Mucosa of rectum (tissue), 2 donors: ENCODE results near the gene GALNT5.

Source experiments
- H3K27ac ChIP-seq, 2 donors: one replicate each; pipeline ENCODE4 v1.7.0; 2013; ENCODE audit warnings: inconsistent platforms in 2 of 2, low read depth in 2 of 2, low read length in 2 of 2
- H3K27me3 ChIP-seq, 2 donors: one replicate each; pipeline ENCODE4 v1.7.0; 2013; ENCODE audit warnings: low read length in 2 of 2; ENCODE audit not compliant: control insufficient read depth in 2 of 2, insufficient read depth in 2 of 2
- H3K36me3 ChIP-seq, 2 donors: one replicate each; pipeline ENCODE4 v1.7.0; 2013; ENCODE audit warnings: low read length in 2 of 2; ENCODE audit not compliant: control insufficient read depth in 2 of 2, insufficient read depth in 2 of 2
- H3K4me1 ChIP-seq, 2 donors: one replicate each; pipeline ENCODE4 v1.7.0; 2013; ENCODE audit warnings: low read length in 2 of 2, mild to moderate bottlenecking in 1 of 2; ENCODE audit not compliant: control insufficient read depth in 2 of 2, insufficient read depth in 2 of 2
- H3K4me3 ChIP-seq, 2 donors: one replicate each; pipeline ENCODE4 v1.7.0; 2013; ENCODE audit warnings: low read length in 2 of 2
- H3K9ac ChIP-seq, 2 donors: one replicate each; pipeline ENCODE4 v1.7.0; 2013; ENCODE audit warnings: low read length in 2 of 2, low read depth in 1 of 2, mild to moderate bottlenecking in 1 of 2
- H3K9me3 ChIP-seq, 2 donors: one replicate each; pipeline ENCODE4 v1.7.0; 2013; ENCODE audit warnings: low read length in 2 of 2; ENCODE audit not compliant: control insufficient read depth in 2 of 2
- donor health status: healthy.
- donor health status: Normal muscosa, but diverticular disease.

The GALNT5 gene

DNA sequence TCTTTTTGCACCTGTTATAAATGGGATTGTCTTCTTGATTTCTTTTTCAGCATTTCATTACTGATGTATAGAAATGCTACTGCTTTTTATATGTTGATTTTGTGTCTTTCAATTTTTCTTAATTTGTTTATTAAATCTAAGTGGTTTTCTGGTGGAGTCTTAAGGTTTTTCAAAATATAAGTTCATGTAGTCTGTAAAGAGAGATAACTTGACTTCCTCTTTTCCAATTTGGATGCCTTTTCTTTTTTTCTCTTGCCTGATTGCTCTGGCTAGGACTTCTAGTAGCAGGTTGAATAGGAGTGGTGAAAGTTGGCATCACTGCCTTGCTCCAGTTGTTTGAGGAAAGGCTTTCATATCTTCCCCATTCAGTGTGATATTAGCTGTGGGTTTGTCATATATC lies 28.6 kb upstream of the GALNT5 start:
- no peaks in the 10 kb centered on the region for H3K36me3 ChIP-seq
- H3K4me1 ChIP-seq = no peaks in the 10 kb centered on the region
- H3K27me3 ChIP-seq = no peaks in the 10 kb centered on the region
- H3K9ac ChIP-seq = no peak overlapping the region
- no peak overlapping the region for H3K27ac ChIP-seq
- H3K9me3 ChIP-seq = no peaks in the 10 kb centered on the region
- H3K4me3 ChIP-seq = no peak overlapping the region

DNA sequence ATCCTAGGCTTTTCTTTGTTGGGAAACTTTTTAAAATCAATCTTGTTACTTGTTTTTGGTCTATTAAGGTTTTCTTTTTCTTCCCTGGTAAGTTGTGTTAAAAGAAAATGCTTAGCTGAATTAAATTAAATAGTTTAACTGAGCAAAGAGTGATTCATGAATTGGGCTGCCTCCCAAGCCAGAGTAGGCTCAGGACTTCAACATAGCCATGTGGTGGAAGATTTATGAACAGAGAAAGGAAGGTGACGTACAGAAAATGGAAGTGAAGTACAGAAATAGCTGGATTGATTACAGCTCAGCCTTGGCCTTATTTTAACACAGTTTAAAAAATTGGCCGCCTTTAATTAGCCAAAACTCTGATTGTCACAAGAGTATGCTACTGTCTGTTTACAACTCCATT lies 27.9 kb upstream of the GALNT5 start:
- Histone ChIP-seq H3K4me1 (no peaks in the 10 kb centered on the region), H3K27me3 (no peaks in the 10 kb centered on the region), H3K9ac (no peak overlapping the region), H3K27ac (no peak overlapping the region), H3K36me3 (no peaks in the 10 kb centered on the region), H3K9me3 (no peaks in the 10 kb centered on the region), H3K4me3 (no peak overlapping the region)

DNA sequence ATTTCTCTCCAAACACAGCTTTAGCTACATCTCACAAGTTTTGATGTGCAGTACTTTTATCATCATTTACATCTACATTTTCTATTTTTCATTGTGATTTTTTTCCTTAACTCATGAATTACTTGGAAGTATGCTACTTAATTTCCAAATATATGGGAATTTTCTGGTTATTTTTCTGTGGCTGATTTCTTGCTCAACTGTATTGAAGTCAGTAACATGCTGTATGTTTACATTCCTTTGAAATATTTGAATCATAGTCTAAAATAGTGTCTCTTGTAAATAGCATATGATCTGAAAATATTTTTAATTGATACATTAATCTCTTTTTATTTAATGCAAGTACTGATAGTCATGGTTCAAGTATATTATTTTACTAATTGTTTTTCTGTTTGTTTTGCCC lies 26.0 kb upstream of the GALNT5 start:
- Histone ChIP-seq H3K9ac (no peak overlapping the region), H3K27me3 (no peaks in the 10 kb centered on the region), H3K4me3 (no peak overlapping the region), H3K36me3 (no peaks in the 10 kb centered on the region), H3K4me1 (no peaks in the 10 kb centered on the region), H3K27ac (no peak overlapping the region), H3K9me3 (no peaks in the 10 kb centered on the region)

DNA sequence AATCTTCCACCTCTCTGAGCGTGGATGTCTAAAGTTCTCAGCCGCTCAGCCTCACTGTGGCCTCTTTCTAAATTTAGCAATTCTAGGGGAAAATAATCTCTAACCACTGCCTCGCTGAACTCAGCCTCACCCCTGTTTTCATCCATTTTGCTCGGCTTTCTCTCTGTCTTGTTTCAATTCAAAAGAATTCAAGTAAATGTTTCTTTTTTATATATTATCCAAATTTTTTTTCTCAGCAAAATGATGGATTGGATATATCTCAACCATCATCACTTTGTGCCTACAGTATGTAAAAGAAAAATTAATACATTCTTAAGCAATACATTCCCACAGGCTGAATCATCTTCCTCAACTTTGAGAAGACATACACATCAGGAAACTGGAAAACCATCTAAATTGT lies 24.0 kb upstream of the GALNT5 start:
- H3K9ac ChIP-seq = no peak overlapping the region
- H3K36me3 ChIP-seq = no peaks in the 10 kb centered on the region
- H3K27me3 ChIP-seq = no peaks in the 10 kb centered on the region
- H3K4me1 ChIP-seq = no peaks in the 10 kb centered on the region
- no peak overlapping the region for H3K4me3 ChIP-seq
- H3K27ac ChIP-seq = no peak overlapping the region
- H3K9me3 ChIP-seq = no peaks in the 10 kb centered on the region

DNA sequence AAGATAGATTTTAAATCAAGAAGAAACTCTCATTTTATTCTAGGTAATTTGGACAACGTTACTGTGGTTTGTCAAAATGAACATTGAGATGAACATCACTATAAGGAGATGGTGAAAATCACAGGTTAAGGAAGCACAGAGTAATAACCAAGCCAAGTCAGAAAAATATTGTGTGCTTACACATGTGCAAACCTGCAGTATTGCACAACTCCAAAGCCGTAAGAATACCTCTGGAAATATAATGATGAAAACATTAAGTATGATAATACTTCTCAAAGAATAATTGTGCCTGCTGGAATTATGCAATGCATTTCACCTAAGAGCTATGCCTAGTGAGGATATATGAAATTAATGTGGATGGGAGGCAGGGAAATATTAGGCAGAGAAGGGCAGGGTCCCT lies 21.1 kb upstream of the GALNT5 start:
- Histone ChIP-seq H3K9me3 (no peaks in the 10 kb centered on the region), H3K4me3 (no peak overlapping the region), H3K9ac (no peak overlapping the region), H3K36me3 (no peaks in the 10 kb centered on the region), H3K27ac (no peak overlapping the region), H3K27me3 (no peaks in the 10 kb centered on the region), H3K4me1 (no peaks in the 10 kb centered on the region)

DNA sequence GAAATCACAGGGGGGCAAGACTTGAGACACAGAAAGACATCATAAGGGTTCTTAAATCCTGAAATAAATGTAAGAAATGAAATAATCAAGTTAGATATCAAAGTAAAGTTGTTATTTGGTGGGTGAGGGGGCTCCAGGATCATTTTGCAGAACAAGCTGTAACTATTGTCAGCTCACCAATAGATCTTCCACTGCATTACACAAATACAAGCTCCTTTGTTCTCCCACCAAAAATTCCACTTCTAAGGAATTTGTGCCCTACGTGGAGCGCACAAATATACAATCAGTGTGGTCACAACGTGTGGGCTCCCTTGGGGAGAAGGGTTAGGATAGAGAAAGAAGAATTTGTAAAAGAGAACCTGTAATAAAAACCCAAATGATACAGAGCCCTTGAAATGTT lies 19.2 kb upstream of the GALNT5 start:
- H3K9ac ChIP-seq = no peak overlapping the region
- H3K9me3 ChIP-seq = no peaks in the 10 kb centered on the region
- no peaks in the 10 kb centered on the region for H3K36me3 ChIP-seq
- H3K27me3 ChIP-seq = no peaks in the 10 kb centered on the region
- no peaks in the 10 kb centered on the region for H3K4me1 ChIP-seq
- no peak overlapping the region for H3K27ac ChIP-seq
- no peak overlapping the region for H3K4me3 ChIP-seq

DNA sequence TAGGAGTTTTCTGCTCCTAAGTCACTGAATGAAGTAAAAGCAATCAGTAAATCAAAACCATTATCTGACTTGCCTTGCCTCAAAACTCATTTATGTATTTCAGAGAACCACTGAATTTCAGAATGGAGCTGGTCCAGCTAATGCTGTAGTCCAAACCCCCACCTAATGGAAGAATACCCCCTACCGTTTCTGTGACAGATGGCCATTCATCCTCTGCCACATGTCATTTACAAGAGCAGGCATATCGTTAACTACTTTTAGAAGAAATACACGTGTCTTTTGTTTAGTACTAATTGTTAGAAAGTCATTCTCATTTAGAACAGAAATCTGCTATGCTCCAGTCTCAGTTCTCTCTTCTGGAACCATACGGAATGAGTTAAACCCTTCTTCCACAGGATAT lies 12.8 kb upstream of the GALNT5 start:
- Histone ChIP-seq H3K27ac (no peak overlapping the region), H3K4me3 (no peak overlapping the region), H3K9me3 (no peaks in the 10 kb centered on the region), H3K36me3 (no peaks in the 10 kb centered on the region), H3K27me3 (no peaks in the 10 kb centered on the region), H3K9ac (no peak overlapping the region), H3K4me1 (no peaks in the 10 kb centered on the region)

DNA sequence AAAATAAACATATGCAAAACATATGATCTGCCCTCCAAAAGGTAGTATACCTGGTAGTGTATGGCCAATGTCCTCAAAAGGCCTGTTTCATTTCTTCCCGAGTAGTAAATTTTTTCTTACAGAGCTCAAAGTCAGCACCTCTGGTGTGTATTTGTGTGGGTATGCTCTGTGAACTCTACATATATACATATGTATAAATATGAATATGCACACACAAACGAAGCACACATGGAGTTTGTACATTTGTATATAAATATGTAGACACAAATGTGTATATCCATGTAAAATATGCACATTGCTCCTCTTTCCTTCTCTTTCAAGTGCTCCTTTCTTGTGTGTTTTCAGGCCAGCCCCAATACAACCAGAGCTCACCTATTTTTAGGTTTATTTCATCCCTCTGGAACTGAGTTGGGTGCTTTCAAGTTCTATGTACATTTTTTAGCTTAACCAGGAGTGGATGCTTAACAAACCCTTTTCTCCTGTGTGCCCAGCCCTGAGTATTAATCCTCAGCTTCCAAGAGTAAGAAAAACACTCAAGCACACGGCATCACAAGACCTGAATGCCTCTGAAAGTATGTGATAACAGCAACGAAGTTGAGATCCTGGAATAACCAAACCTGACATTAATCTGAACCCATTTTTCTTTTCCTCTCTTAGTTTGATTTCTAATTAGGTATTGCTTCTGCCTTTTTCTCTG lies 12.2 kb upstream of the GALNT5 start:
- Histone ChIP-seq H3K36me3 (no peaks in the 10 kb centered on the region), H3K4me1 (no peaks in the 10 kb centered on the region), H3K27ac (no peak overlapping the region), H3K9ac (no peak overlapping the region), H3K27me3 (no peaks in the 10 kb centered on the region), H3K4me3 (no peak overlapping the region), H3K9me3 (no peaks in the 10 kb centered on the region)

DNA sequence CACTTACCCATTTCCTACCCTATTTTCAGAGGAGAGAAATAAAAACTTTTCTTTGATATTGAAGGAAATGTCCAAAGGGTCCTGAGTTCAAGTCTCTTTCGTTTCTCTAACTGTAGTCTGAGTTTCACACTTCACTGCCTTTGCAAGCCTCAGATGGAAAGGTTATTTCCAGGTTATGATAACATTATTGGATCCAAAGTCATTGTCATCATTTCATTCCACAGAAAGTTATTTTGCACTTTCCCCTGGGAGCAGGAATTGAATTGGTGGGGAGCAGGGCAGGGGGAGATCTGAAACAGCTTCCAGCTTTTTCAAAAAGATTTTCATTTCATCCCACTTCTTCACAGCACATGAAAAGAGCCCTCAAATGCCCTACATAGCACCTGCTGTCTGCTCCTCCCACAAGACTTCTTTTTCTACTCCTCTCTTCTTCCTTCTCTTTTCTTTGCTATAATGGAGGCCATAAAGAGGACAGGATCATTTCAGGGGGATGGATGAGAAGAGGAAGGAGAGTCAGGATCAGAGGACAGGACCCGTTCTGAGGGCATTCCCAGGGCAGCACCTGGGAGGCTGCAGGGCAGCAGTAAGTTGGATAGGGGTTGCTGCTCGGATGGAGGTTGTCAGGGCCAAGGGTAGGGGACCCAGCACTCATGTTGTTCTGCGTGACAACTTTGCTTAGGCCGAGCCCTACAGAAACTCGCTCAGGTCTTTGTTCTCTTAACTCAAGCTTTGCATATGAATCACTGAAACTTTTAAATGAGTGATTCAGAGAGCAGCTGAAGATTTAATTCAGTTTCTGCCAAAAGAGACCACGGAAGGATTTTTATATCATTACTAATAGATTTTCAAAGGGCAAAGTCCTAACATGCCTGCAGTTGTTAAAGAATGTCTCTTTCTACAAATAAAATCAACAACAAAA lies 11.4 kb upstream of the GALNT5 start:
- no peaks in the 10 kb centered on the region for H3K27me3 ChIP-seq
- no peaks in the 10 kb centered on the region for H3K9me3 ChIP-seq
- H3K9ac ChIP-seq = no peak overlapping the region
- no peak overlapping the region for H3K4me3 ChIP-seq
- no peaks in the 10 kb centered on the region for H3K36me3 ChIP-seq
- no peaks in the 10 kb centered on the region for H3K4me1 ChIP-seq
- no peak overlapping the region for H3K27ac ChIP-seq

DNA sequence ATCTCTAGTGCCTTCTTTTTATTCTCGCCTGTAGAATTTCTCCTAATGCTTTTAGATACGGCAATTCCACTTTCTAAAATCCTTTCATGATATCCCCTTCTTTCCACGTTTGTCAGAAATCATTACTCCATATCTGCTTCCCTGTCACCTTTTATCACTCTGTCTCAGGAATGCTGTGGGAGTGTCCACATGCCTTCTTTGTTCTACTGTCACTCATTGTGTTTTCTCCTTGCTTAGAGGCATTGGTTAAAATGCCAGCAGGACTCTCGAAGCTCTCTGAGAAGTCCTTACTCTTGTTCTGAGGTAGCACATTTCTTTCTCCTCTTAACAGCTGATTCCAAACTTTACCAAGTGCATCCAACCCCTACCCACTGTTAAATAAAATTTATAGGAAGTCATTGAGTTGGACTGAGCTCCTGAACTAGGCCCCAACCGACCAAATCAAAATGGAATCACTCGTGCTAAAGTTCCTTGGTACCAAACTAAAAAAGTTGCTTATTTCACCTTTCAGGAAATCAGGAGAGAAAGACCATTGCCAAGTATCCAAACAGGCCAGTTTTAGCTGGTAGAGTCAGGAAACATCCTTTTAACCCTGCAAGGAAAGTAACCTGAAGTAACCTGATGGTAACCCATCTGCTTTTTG lies 10.6 kb upstream of the GALNT5 start:
- Histone ChIP-seq H3K4me3 (no peak overlapping the region), H3K9ac (no peak overlapping the region), H3K27me3 (no peaks in the 10 kb centered on the region), H3K4me1 (no peaks in the 10 kb centered on the region), H3K36me3 (no peaks in the 10 kb centered on the region), H3K27ac (no peak overlapping the region), H3K9me3 (no peaks in the 10 kb centered on the region)
